Measurements from ENCODE around the gene C5AR2.

The C5AR2 gene

GRCh38 chr19:47391510-47392223 is 59.7 kb downstream of the C5AR2 start:
- peak; percentile 66 for TF ChIP-seq CTCF (IDR thresholded peaks at IDR 0.05)

All from LNCAP (cell line).